ENCODE results near the gene ITGA8. TPM values are rescaled to one million over a fixed set of nuclear protein-coding genes. Genes with fewer than 3 reads are reported as not detected.
"Not testable (repeated sequence)": the region's sequence is repeated elsewhere in the genome, so short reads cannot be mapped to it uniquely, and the experiment has no call there.

ITGA8 gene
- polyA plus RNA-seq (ENCODE audit: insufficient read length in 12 of 12) = 10 to 100 TPM in 4 of 12 donors, 1 to 10 TPM in 7, not detected in 1; 7.0 to 12.9 (median 9.4) TPM
- long read RNA-seq, donor 1, full-length matches to known transcripts = 1 of 1 reads
- long read RNA-seq, donor 1, partial matches to known transcripts = 0 of 1 reads
- long read RNA-seq, donor 1, other reads (novel, unspliced or antisense) = 0 of 1 reads
- long read RNA-seq, donor 2, full-length matches to known transcripts = 3 of 3 reads
- long read RNA-seq, donor 2, partial matches to known transcripts = 0 of 3 reads
- long read RNA-seq, donor 2, other reads (novel, unspliced or antisense) = 0 of 3 reads
- long read RNA-seq, donor 3 = 0 reads
- long read RNA-seq, donor 4 = 0 reads
- long read RNA-seq, donor 5 = 0 reads
- long read RNA-seq, donor 6, full-length matches to known transcripts = 2 of 2 reads
- long read RNA-seq, donor 6, partial matches to known transcripts = 0 of 2 reads
- long read RNA-seq, donor 6, other reads (novel, unspliced or antisense) = 0 of 2 reads
- long read RNA-seq, donor 7 = 0 reads
- long read RNA-seq, donor 8 = 0 reads
- long read RNA-seq, donor 9 = 0 reads
- long read RNA-seq, donor 10 = 0 reads
- long read RNA-seq, donor 11 = 0 reads

DNA sequence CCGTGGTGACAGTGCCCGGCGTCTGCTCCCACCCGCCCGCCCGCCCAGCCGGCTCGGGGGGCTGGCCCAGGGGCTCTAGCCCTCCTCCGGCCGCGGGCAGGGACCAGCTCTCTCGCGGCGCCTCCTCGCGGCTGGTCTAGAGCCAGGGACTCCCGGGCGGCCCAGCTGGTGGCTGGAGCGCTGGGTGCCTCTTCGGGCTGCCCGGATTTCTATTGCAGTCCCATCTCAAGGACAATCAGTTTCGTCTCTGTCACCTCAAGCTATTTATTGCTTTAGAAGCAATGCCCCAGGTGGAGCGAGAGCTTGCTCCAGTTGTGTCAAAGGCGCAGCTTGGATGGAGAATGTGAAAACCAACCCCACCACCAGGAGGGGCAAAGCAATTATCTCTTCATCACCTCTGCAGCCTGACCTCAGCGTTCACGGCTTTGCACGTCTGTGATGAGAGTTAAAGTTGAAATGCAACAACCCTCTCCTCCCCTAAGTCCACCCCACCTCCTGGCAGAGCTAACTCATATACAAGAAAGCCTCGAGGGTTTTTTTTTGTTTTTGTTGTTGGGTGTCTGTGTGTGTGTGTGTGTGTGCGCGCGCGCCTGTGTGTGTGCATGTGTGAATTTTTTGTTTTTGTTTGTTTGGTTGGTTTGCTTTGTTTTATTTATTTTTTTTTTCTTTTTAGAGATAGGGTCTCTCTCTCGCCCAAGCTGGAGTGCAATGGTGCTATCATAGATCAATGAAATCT is at the start of gene ITGA8:
Gene ITGA8 (minus strand): TSS at position 24 of the 736 bp plus-strand sequence. CDS start 151 bp downstream, outside the sequence.
- no peak for DNase-seq

- no peak for DNase-seq
These were observed 45.3 kb upstream of the ITGA8 start for GRCh38 chr10:15764892-15765454.

DNA sequence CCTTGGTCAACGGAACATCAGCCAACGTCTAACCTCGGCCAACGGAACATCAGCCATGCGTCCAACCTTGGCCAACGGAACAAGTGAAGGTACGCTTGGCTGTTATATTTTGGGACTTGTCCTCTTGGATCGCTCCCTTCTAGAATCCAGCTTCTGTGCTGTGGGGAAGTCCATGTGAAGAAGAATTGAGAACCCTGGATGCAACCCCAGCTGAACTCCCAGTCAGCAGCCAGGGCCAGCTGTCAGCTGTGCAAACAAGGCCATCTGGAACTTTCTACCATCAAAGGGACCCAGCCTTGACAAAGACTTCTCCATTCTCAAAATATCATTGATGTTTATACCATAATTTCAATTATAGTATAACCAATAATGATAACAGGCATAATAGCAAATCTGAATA is 43.3 kb upstream of the ITGA8 start:
- no peak for DNase-seq

GRCh38 chr10:15762239-15762638 is 42.5 kb upstream of the ITGA8 start:
- not testable (repeated sequence) for DNase-seq

DNA sequence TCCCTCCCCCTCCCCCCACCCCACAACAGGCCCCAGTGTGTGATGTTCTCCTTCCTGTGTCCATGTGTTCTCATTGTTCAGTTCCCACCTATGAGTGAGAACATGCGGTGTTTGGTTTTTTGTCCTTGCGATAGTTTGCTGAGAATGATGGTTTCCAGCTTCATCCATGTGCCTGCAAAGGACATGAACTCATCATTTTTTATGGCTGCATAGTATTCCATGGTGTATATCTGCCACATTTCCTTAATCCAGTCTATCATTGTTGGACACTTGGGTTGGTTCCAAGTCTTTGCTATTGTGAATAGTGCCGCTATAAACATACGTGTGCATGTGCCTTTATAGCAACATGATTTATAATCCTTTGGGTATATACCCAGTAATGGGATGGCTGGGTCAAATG is 41.5 kb upstream of the ITGA8 start:
- DNase-seq = not testable (repeated sequence)

GRCh38 chr10:15760681-15761080 is 41.0 kb upstream of the ITGA8 start:
- DNase-seq = no peak

- DNase-seq = no peak
These were observed 39.5 kb upstream of the ITGA8 start for GRCh38 chr10:15759265-15759664.

GRCh38 chr10:15758618-15759017 is 38.9 kb upstream of the ITGA8 start:
- no peak for DNase-seq

DNA sequence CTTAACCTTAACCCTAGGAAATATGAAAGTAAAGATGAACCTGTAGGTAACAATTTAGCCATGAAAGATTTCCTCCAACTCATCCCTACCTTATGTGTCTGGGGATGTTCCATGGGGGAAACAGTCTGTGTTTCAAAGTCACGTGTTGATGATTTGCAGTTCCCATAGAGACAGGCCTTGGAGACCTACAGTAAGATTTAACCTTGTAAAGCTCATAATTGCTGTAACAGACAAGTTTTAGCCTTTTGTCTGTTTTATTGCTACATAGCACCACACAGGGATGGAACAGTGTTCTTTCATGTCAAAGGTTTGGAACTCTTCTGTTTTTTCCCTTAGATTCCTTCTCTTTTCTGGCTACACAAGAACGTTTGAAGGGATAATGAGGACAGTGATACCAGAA is 35.2 kb upstream of the ITGA8 start:
- peak; percentile 35 for DNase-seq

DNA sequence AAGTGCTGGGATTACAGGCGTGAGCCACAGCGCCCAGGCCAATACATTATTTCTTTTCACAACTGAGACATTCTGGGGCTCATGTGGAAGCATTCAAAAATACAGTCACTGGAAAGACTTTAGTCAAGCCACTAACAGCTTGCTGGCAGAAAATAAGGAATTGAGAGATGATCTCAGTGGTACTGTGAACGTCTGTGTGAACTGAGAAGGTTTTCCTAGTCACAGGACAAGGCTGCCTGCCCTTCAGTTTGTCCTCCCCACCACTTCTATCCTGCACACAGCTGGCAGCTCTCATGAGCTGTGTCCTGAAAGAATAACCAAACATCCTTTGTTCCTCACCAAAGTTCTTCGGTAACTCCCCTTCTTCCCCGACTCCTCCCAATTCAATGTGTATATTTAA is 31.3 kb upstream of the ITGA8 start:
- DNase-seq = peak; percentile 63

GRCh38 chr10:15748126-15748525 is 28.4 kb upstream of the ITGA8 start:
- no peak for DNase-seq

DNA sequence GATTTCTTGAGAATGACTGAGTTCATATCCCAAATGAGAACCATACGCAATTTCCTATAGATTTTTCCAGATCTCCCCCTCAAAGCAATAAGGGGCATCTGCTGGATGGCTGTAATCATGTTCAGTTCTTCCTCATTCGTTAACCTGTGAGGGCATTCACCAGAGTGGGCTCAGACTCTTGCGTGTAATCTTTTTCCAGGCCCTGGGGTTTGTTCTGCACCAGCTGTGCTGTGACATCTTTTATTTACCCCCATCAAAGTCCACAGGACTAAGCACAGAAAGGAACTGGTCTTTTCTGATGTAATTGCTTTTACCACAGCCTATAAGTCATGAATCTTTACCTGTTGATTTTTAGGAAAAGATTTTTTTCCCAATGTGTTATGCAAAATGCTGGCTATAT is 27.9 kb upstream of the ITGA8 start:
- no peak for DNase-seq

DNA sequence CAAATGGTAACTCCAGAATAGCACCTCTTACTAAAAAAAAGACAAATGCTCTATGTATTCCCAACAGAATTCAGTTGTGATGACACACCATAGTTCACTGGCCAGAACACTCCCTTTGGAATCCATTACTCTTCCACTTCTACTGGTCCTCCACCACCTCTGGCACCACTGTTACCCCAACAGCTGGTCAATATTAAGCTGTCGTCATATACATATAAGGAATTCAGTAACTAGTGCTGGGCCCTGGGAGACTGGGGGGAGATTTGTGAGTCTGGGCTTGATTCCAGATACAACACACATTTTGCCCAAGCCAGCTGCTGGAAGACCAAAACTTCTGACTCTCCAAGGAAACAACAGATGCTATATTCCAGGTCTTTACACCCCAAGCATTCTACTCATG is 26.0 kb upstream of the ITGA8 start:
- DNase-seq = peak; percentile 81

DNA sequence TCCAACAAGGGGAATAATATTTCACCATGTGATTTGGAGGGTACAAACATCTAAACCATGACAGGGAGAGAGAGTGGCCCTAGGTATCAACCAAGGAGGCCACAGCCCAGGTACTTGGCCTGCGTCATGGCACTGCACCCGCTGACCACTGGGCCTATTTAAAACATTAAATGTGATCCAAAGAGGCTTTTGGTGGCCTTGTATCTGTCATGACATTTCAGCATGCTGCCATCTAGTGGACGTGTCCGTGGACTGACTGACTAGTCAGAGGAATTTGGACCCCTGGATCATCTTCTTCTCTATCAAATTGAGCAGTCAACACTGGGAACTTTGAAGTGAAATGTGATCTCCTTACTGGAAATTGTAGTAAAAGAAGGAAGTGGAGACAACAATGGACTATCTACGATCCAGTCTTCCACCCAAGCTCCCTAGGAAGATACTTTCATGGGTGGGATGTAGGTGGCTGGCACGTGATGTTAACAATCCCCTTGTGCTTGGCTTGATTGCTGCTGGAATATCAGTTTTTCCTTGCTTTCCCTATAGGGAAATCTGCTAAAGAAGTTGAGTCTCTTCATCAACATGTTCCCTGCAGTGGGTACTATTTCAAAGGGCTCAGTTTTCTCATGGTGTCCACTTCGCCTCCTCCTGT is 24.6 kb upstream of the ITGA8 start:
- no peak for DNase-seq

DNA sequence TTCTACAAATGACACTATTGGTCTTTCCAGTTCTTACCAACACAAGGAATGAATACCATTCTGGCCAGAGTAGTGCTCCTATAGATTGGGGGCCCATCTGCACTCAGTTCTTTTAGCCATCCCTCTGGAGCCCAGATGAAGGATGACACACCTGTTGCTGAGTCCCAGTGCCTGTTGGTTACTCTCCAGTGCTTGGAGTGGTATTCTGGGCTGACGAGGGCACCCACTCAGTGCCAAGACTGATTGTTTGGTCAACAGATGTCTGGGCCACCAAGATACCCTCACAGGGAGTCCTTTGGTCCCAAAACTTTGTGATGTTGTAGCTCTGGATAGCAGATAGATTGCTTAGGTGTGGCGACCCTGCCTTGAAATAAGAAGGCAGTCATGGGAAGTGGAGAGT is 23.7 kb upstream of the ITGA8 start:
- DNase-seq = no peak

- no peak for DNase-seq
These were observed 23.1 kb upstream of the ITGA8 start for GRCh38 chr10:15742836-15743235.

DNA sequence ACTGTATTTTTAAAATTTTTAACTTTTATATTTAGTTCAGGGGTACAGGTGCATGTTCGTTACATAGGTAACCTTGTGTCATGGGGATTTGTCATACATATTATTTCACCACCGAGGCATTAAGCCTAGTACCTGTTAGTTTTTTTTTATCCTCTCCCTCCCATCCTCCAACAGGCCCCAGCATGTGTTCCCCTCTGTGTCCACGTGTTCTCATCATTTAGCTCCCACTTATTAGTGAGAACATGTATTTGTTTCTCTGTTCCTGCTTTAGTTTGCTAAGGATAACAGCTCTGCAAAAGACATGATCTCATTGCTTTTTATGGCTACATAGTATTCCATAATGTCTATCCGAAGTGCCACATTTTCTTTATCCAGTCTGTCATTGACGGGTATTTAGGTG is 22.4 kb upstream of the ITGA8 start:
- no peak for DNase-seq

GRCh38 chr10:15741581-15741980 is 21.9 kb upstream of the ITGA8 start:
- no peak for DNase-seq

GRCh38 chr10:15740261-15740660 is 20.5 kb upstream of the ITGA8 start:
- DNase-seq = no peak

DNA sequence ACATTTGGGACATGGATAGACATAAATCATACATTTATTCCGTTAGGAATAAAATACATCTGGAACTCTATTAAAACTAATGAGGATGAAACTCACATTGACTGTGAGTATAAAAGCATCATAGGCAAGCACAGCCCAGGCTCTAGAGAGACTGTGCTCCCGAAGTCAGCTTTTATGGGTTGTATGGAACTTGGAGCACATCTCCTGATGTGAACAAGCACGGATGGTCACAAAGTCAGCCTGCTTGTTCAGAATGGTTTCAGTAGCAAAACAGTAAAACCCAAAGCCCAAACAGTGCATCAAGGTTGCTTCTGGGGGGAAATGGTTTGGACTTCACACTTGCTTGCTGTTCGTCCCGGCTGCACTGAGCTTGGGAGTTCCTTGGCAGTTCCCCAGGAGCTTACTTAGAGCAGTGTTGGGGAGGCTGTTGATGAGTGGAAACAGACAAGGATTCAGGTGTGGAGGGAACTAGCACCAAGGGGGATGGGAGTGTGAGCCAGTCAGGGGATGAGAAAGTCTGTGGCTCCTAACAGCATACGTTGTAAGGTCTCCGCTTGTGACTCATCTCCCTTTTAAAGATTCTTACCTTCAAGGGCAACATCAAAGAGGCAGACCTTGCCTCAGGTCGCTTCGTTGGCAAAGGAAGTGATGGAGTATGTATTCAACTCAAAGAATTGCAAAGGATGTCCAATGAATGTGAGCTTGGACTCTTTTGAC is 19.7 kb upstream of the ITGA8 start:
- peak; percentile 74 for DNase-seq

GRCh38 chr10:15738270-15738925 is 18.7 kb upstream of the ITGA8 start:
- peak; percentile 94 for DNase-seq
